SU-DHL-6 (cell line): ENCODE measurements around the gene ZNF219.

ENCODE experiments used
- EZH2phosphoT487 ChIP-seq: fragments of 200-600 bp; sonication (generic), shearing (Covaris generic); conservative IDR thresholded peaks from 2 replicates; pipeline ENCODE4 v1.6.1; 2018; ENCODE audit warnings: mild to moderate bottlenecking, antibody characterized with exemption, low read length, moderate library complexity, mixed read lengths
- TF ChIP-seq, protein P1 (sequence below): fragments of 200-600 bp; sonication (generic); IDR thresholded peaks from one replicate; pipeline ENCODE4 v1.5.1; 2017; ENCODE audit warnings: antibody characterized with exemption, mild to moderate bottlenecking, low read length, moderate library complexity; ENCODE audit not compliant: insufficient read depth, poor library complexity, severe bottlenecking

GRCh38 chr14:21055432-21056117, 42.9 kb downstream of the ZNF219 start:
- TF ChIP-seq, protein P1, sequence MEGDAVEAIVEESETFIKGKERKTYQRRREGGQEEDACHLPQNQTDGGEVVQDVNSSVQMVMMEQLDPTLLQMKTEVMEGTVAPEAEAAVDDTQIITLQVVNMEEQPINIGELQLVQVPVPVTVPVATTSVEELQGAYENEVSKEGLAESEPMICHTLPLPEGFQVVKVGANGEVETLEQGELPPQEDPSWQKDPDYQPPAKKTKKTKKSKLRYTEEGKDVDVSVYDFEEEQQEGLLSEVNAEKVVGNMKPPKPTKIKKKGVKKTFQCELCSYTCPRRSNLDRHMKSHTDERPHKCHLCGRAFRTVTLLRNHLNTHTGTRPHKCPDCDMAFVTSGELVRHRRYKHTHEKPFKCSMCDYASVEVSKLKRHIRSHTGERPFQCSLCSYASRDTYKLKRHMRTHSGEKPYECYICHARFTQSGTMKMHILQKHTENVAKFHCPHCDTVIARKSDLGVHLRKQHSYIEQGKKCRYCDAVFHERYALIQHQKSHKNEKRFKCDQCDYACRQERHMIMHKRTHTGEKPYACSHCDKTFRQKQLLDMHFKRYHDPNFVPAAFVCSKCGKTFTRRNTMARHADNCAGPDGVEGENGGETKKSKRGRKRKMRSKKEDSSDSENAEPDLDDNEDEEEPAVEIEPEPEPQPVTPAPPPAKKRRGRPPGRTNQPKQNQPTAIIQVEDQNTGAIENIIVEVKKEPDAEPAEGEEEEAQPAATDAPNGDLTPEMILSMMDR = no peak
- no peak for TF ChIP-seq EZH2phosphoT487
